ENCODE measurements around the gene VEGFC. TPM values are rescaled to one million over a fixed set of nuclear protein-coding genes. Genes with fewer than 3 reads are reported as not detected.

Gene VEGFC
- polyA plus RNA-seq, 1 donor from 2014 or later, result 0.63 TPM

DNA sequence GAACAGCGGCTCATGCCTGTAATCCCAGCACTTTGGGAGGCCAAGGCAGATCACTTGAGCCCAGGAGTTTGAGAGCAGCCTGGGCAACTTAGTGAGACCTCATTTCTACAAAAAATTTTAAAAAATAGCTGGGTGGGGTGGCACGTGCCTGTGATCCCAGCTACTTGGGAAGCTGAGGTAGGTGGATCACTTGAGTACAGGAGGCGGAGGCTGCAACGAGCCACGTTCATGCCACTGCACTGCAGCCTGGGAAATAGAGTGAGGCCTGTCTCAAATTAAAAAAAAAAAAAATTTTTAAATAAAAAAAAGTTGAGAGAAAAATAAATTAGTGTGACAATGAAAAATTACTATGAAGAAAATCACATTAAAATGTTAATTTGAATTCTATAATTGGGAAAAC is 10.5 kb downstream of the VEGFC start:
- H3K4me2 ChIP-seq (ENCODE audit: low read length), result no peak overlapping the region
- no peak overlapping the region for H3K9ac ChIP-seq (ENCODE audit: low read length)
- no peaks in the 10 kb centered on the region for H4K20me1 ChIP-seq (ENCODE audit: insufficient read depth)
- H3K36me3 ChIP-seq (ENCODE audit: insufficient read depth, low read length), result no peaks in the 10 kb centered on the region
- H3K9me2 ChIP-seq (ENCODE audit: insufficient read depth, low read length), result no peaks in the 10 kb centered on the region
- H2AFZ ChIP-seq (ENCODE audit: low read depth, low read length), result no peak overlapping the region
- H3K27me3 ChIP-seq (ENCODE audit: insufficient read depth, low read depth, low read length), result no peaks in the 10 kb centered on the region
- H3K4me3 ChIP-seq (ENCODE audit: low read length), result no peak overlapping the region
- no peak overlapping the region for H3K27ac ChIP-seq (ENCODE audit: low read length)
- no peaks in the 10 kb centered on the region for H3K9me3 ChIP-seq (ENCODE audit: low read length)
- TF ChIP-seq POLR2AphosphoS5 (IDR thresholded peaks at IDR 0.05) (no peak), EP300 (conservative IDR thresholded peaks at IDR 0.05; ENCODE audit: poor library complexity, severe bottlenecking) (no peak), MXI1 (conservative IDR thresholded peaks at IDR 0.05; ENCODE audit: poor library complexity, severe bottlenecking) (no peak), EZH2 (IDR thresholded peaks at IDR 0.05; ENCODE audit: borderline replicate concordance, insufficient read depth, low read length, poor library complexity, severe bottlenecking) (no peak), TAF1 (IDR thresholded peaks at IDR 0.05; ENCODE audit: low read depth) (no peak), SMC3 (conservative IDR thresholded peaks at IDR 0.05; ENCODE audit: poor library complexity) (no peak), RAD21 (conservative IDR thresholded peaks at IDR 0.05) (no peak)
- TF ChIP-seq, protein P1, sequence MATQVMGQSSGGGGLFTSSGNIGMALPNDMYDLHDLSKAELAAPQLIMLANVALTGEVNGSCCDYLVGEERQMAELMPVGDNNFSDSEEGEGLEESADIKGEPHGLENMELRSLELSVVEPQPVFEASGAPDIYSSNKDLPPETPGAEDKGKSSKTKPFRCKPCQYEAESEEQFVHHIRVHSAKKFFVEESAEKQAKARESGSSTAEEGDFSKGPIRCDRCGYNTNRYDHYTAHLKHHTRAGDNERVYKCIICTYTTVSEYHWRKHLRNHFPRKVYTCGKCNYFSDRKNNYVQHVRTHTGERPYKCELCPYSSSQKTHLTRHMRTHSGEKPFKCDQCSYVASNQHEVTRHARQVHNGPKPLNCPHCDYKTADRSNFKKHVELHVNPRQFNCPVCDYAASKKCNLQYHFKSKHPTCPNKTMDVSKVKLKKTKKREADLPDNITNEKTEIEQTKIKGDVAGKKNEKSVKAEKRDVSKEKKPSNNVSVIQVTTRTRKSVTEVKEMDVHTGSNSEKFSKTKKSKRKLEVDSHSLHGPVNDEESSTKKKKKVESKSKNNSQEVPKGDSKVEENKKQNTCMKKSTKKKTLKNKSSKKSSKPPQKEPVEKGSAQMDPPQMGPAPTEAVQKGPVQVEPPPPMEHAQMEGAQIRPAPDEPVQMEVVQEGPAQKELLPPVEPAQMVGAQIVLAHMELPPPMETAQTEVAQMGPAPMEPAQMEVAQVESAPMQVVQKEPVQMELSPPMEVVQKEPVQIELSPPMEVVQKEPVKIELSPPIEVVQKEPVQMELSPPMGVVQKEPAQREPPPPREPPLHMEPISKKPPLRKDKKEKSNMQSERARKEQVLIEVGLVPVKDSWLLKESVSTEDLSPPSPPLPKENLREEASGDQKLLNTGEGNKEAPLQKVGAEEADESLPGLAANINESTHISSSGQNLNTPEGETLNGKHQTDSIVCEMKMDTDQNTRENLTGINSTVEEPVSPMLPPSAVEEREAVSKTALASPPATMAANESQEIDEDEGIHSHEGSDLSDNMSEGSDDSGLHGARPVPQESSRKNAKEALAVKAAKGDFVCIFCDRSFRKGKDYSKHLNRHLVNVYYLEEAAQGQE (IDR thresholded peaks at IDR 0.05; ENCODE audit: borderline replicate concordance), result no peak
- TF ChIP-seq, protein P2, sequence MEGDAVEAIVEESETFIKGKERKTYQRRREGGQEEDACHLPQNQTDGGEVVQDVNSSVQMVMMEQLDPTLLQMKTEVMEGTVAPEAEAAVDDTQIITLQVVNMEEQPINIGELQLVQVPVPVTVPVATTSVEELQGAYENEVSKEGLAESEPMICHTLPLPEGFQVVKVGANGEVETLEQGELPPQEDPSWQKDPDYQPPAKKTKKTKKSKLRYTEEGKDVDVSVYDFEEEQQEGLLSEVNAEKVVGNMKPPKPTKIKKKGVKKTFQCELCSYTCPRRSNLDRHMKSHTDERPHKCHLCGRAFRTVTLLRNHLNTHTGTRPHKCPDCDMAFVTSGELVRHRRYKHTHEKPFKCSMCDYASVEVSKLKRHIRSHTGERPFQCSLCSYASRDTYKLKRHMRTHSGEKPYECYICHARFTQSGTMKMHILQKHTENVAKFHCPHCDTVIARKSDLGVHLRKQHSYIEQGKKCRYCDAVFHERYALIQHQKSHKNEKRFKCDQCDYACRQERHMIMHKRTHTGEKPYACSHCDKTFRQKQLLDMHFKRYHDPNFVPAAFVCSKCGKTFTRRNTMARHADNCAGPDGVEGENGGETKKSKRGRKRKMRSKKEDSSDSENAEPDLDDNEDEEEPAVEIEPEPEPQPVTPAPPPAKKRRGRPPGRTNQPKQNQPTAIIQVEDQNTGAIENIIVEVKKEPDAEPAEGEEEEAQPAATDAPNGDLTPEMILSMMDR (IDR thresholded peaks at IDR 0.05; ENCODE audit: poor library complexity, severe bottlenecking), result no peak
- H3K79me2 ChIP-seq (replicated peaks; ENCODE audit: insufficient read depth, low read length), result no peaks in the 10 kb centered on the region
- H3F3A ChIP-seq (ENCODE audit: insufficient read depth, low read length, poor library complexity, severe bottlenecking), result no peaks in the 10 kb centered on the region

DNA sequence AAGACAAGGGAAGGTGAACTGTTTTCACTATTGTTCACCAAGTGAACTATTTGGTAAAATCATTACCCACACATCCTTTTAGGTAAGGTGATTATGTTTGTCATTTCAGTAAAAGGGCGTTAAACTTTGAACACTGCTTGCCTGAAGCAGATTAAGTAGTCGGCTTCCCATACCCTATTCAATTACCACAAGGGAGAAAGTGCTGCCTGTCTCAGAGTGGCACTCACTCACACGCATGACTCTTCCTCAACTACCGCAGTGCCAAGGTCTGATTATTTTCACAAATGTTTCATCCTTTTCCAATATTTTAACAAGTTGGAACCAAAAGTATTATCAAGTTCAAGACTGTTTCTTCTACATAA is 11.0 kb downstream of the VEGFC start:
- Histone ChIP-seq H3K79me2 (replicated peaks; ENCODE audit: insufficient read depth, low read length) (no peaks in the 10 kb centered on the region), H4K20me1 (ENCODE audit: insufficient read depth) (no peaks in the 10 kb centered on the region), H2AFZ (ENCODE audit: low read depth, low read length) (no peak overlapping the region), H3K27ac (ENCODE audit: low read length) (no peak overlapping the region), H3K4me3 (ENCODE audit: low read length) (no peak overlapping the region), H3F3A (ENCODE audit: insufficient read depth, low read length, poor library complexity, severe bottlenecking) (no peaks in the 10 kb centered on the region), H3K36me3 (ENCODE audit: insufficient read depth, low read length) (no peaks in the 10 kb centered on the region), H3K9ac (ENCODE audit: low read length) (no peak overlapping the region), H3K9me3 (ENCODE audit: low read length) (no peaks in the 10 kb centered on the region), H3K9me2 (ENCODE audit: insufficient read depth, low read length) (no peaks in the 10 kb centered on the region), H3K4me2 (ENCODE audit: low read length) (no peak overlapping the region), H3K27me3 (ENCODE audit: insufficient read depth, low read depth, low read length) (no peaks in the 10 kb centered on the region)
- no peak for TF ChIP-seq POLR2AphosphoS5 (IDR thresholded peaks at IDR 0.05)
- no peak for TF ChIP-seq SMC3 (conservative IDR thresholded peaks at IDR 0.05; ENCODE audit: poor library complexity)
- no peak for TF ChIP-seq EP300 (conservative IDR thresholded peaks at IDR 0.05; ENCODE audit: poor library complexity, severe bottlenecking)
- TF ChIP-seq MXI1 (conservative IDR thresholded peaks at IDR 0.05; ENCODE audit: poor library complexity, severe bottlenecking), result no peak
- TF ChIP-seq, protein P2 (IDR thresholded peaks at IDR 0.05; ENCODE audit: poor library complexity, severe bottlenecking), result no peak
- TF ChIP-seq, protein P1 (IDR thresholded peaks at IDR 0.05; ENCODE audit: borderline replicate concordance), result no peak
- TF ChIP-seq EZH2 (IDR thresholded peaks at IDR 0.05; ENCODE audit: borderline replicate concordance, insufficient read depth, low read length, poor library complexity, severe bottlenecking), result no peak
- no peak for TF ChIP-seq RAD21 (conservative IDR thresholded peaks at IDR 0.05)
- no peak for TF ChIP-seq TAF1 (IDR thresholded peaks at IDR 0.05; ENCODE audit: low read depth)

All from neural cell (in vitro differentiated cells).